HepG2 (cell line): ENCODE data around the gene TMEM53. TPM values are rescaled to one million over a fixed set of nuclear protein-coding genes. Genes with fewer than 3 reads are reported as not detected.

ENCODE experiments used
- ATAC-seq: fragments of 200-7000 bp; cut with Tn5 transposase; 3 replicates; pipeline ENCODE4 v1.9.1; 2020; ENCODE audit warnings: mild to moderate bottlenecking, moderate library complexity
- BruUV-seq: library from RNA; stranded (reverse); fragments of 400-500 nt; replicated peaks from 2 replicates; lab custom pipeline; 2021; lab: Mats Ljungman, UMichigan
- CTCF ChIA-PET: fragments of 300-600 bp; formaldehyde crosslinking; extraction: SDS; loops from one replicate; lab custom pipeline; 2021; ENCODE audit warnings: low total read pairs, inconsistent platforms, low intra/inter-chr PET ratio; lab: Yijun Ruan, JAX
- POLR2A ChIA-PET: fragments of 350-600 bp; sonication (Branson Sonifier 250); formaldehyde crosslinking; loops from one replicate; lab custom pipeline; 2020; ENCODE audit warnings: antibody characterized with exemption, inconsistent platforms; lab: Yijun Ruan, JAX
- DNase-seq: peaks from one replicate; pipeline ENCODE4 v3.0.0-alpha.2; 2015; ENCODE audit warnings: low spot score
- FAIRE-seq: peaks from 3 replicates; lab custom pipeline; 2011; peaks lifted over from hg19 to GRCh38; lab: Jason Lieb, UNC
- H2AFZ ChIP-seq: one replicate; pipeline ENCODE4 v1.6.1; 2011; ENCODE audit warnings: low read length, inconsistent platforms
- H3K27ac ChIP-seq: fragments of 300-600 bp; 3 replicates; pipeline ENCODE4 v1.8.0; 2011; ENCODE audit warnings: mixed run types, mild to moderate bottlenecking, mixed read lengths, low read length, inconsistent platforms; ENCODE audit not compliant: insufficient read depth; ENCODE audit errors: extremely low read length
- H3K27me3 ChIP-seq, 2 experiments: fragments of 200-600 bp in 1 of 2; 2 replicates in 1 of 2; 3 replicates in 1 of 2; pipeline versions ENCODE4 v1.6.0 to v1.8.0; 2011; ENCODE audit warnings: low read length in 2 of 2, mild to moderate bottlenecking in 2 of 2, moderate library complexity in 2 of 2, inconsistent platforms in 1 of 2; ENCODE audit not compliant: insufficient read depth in 2 of 2, control insufficient read depth in 1 of 2
- H3K36me3 ChIP-seq, 2 experiments: fragments of 200-600 bp in 1 of 2; replicated peaks in 1 of 2; 2 replicates in 1 of 2; 3 replicates in 1 of 2; pipeline versions ENCODE4 v1.5.1 to v1.8.0; 2011; ENCODE audit warnings: low read length in 2 of 2, inconsistent platforms in 1 of 2; ENCODE audit not compliant: insufficient read depth in 2 of 2, control insufficient read depth in 1 of 2
- H3K4me1 ChIP-seq: 2 replicates; pipeline ENCODE4 v1.5.1; 2012; ENCODE audit warnings: low read length, inconsistent platforms; ENCODE audit not compliant: insufficient read depth
- H3K4me2 ChIP-seq: 2 replicates; pipeline ENCODE4 v1.6.0; 2011; ENCODE audit warnings: low read depth, low read length, inconsistent platforms
- H3K4me3 ChIP-seq, 3 experiments: fragments of 200-600 bp in 1 of 3; sonication (generic), shearing (Covaris generic) in 1 of 3; replicated peaks in 1 of 3; 2 replicates each; pipeline ENCODE4 v1.5.1; 2011 to 2016; ENCODE audit warnings: low read length in 3 of 3, inconsistent platforms in 2 of 3, low read depth in 2 of 3, mild to moderate bottlenecking in 2 of 3, control low read depth in 1 of 3, mixed read lengths in 1 of 3; ENCODE audit not compliant: insufficient read depth in 1 of 3
- H3K79me2 ChIP-seq: one replicate; pipeline ENCODE4 v1.6.1; 2011; ENCODE audit warnings: low read length, inconsistent platforms; ENCODE audit not compliant: insufficient read depth
- H3K9ac ChIP-seq: 2 replicates; pipeline ENCODE4 v1.6.0; 2011; ENCODE audit warnings: mild to moderate bottlenecking, low read depth, low read length, inconsistent platforms; ENCODE audit not compliant: insufficient read depth
- H3K9me3 ChIP-seq: 2 replicates; pipeline ENCODE4 v1.5.1; 2012; ENCODE audit warnings: mild to moderate bottlenecking, low read length
- H4K20me1 ChIP-seq: 2 replicates; pipeline ENCODE4 v1.6.0; 2011; ENCODE audit warnings: inconsistent platforms, mild to moderate bottlenecking, low read length, moderate library complexity; ENCODE audit not compliant: insufficient read depth
- ARNT ChIP-seq: fragments of 450-650 bp; IDR thresholded peaks from 2 replicates; pipeline ENCODE4 v1.6.1; 2017
- CEBPG ChIP-seq: IDR thresholded peaks from 2 replicates; pipeline ENCODE4 v1.6.1; 2016
- CREB1 ChIP-seq, 2 experiments: fragments of 450-650 bp in 1 of 2; IDR thresholded peaks; 2 replicates each; pipeline ENCODE4 v1.6.1; 2016 to 2017; ENCODE audit warnings: control low read depth in 1 of 2, mild to moderate bottlenecking in 1 of 2, missing compliant biosample characterization in 1 of 2, missing genetic modification characterization in 1 of 2
- DZIP1 ChIP-seq: sonication (generic); formaldehyde crosslinking; IDR thresholded peaks from 2 replicates; pipeline ENCODE4 v1.5.0; 2020; ENCODE audit warnings: mild to moderate bottlenecking, missing genetic modification reagents
- ELF3 ChIP-seq: IDR thresholded peaks from 2 replicates; pipeline ENCODE4 v1.6.1; 2016; ENCODE audit warnings: missing genetic modification reagents, missing compliant biosample characterization
- EP300 ChIP-seq, 3 experiments: sonication (generic) in 1 of 3; formaldehyde crosslinking in 1 of 3; IDR thresholded peaks; 2 replicates each; pipeline versions ENCODE4 v1.5.1 to v1.6.1; 2011 to 2020; ENCODE audit warnings: low read depth in 2 of 3, low read length in 2 of 3, borderline replicate concordance in 1 of 3, improper control_type of control experiment in 1 of 3, mild to moderate bottlenecking in 1 of 3, missing genetic modification reagents in 1 of 3, moderate library complexity in 1 of 3
- ETV5 ChIP-seq: IDR thresholded peaks from 2 replicates; pipeline ENCODE4 v1.6.1; 2018; ENCODE audit warnings: missing biosample characterization, missing genetic modification reagents, inconsistent platforms, borderline replicate concordance
- KLF9 ChIP-seq: IDR thresholded peaks from 2 replicates; pipeline ENCODE4 v1.6.1; 2016; ENCODE audit warnings: low read depth
- MEIS1 ChIP-seq: sonication (generic); formaldehyde crosslinking; IDR thresholded peaks from 2 replicates; pipeline ENCODE4 v1.9.0; 2021; ENCODE audit warnings: mild to moderate bottlenecking, missing genetic modification reagents, moderate library complexity, borderline replicate concordance
- MYPOP ChIP-seq: sonication (generic); formaldehyde crosslinking; IDR thresholded peaks from 2 replicates; pipeline ENCODE4 v1.8.1; 2023; ENCODE audit warnings: mild to moderate bottlenecking, moderate library complexity, missing genetic modification reagents
- NR2F2 ChIP-seq: IDR thresholded peaks from 2 replicates; pipeline ENCODE4 v1.6.1; 2012; ENCODE audit warnings: low read depth, inconsistent platforms, borderline replicate concordance
- RARG ChIP-seq: sonication (generic); formaldehyde crosslinking; IDR thresholded peaks from 2 replicates; pipeline ENCODE4 v1.4.0; 2020; ENCODE audit warnings: low read depth, mild to moderate bottlenecking, missing genetic modification reagents
- SIX4 ChIP-seq: sonication (generic); formaldehyde crosslinking; IDR thresholded peaks from 2 replicates; pipeline ENCODE4 v1.4.0; 2020; ENCODE audit warnings: missing genetic modification reagents
- TAF1 ChIP-seq: sonication (generic); formaldehyde crosslinking; IDR thresholded peaks from 2 replicates; pipeline ENCODE4 v1.4.0; 2020; ENCODE audit warnings: missing genetic modification reagents
- ZEB1 ChIP-seq: IDR thresholded peaks from 2 replicates; pipeline ENCODE4 v1.6.1; 2012; ENCODE audit warnings: mild to moderate bottlenecking, low read depth, inconsistent platforms; ENCODE audit not compliant: insufficient replicate concordance
- ZMYM2 ChIP-seq: sonication (generic); formaldehyde crosslinking; IDR thresholded peaks from 2 replicates; pipeline ENCODE4 v1.8.0; 2022; ENCODE audit warnings: mild to moderate bottlenecking, missing genetic modification reagents
- ZNF12 ChIP-seq: sonication (generic); formaldehyde crosslinking; IDR thresholded peaks from 2 replicates; pipeline ENCODE4 v1.5.0; 2020; ENCODE audit warnings: missing genetic modification reagents
- ZNF615 ChIP-seq: sonication (generic); formaldehyde crosslinking; IDR thresholded peaks from 2 replicates; pipeline ENCODE4 v1.5.0; 2020; ENCODE audit warnings: mild to moderate bottlenecking, missing genetic modification reagents, borderline replicate concordance
- ZNF670 ChIP-seq: sonication (generic); formaldehyde crosslinking; IDR thresholded peaks from 2 replicates; pipeline ENCODE4 v1.8.0; 2022; ENCODE audit warnings: mild to moderate bottlenecking, missing genetic modification reagents, borderline replicate concordance
- ZNF772 ChIP-seq: sonication (generic); formaldehyde crosslinking; IDR thresholded peaks from 2 replicates; pipeline ENCODE4 v1.5.0; 2020; ENCODE audit warnings: mild to moderate bottlenecking, missing genetic modification reagents
- ZNF777 ChIP-seq: sonication (generic); formaldehyde crosslinking; IDR thresholded peaks from 2 replicates; pipeline ENCODE4 v1.4.0; 2020; ENCODE audit warnings: missing genetic modification reagents
- ZSCAN29 ChIP-seq: sonication (generic); formaldehyde crosslinking; conservative IDR thresholded peaks from 2 replicates; pipeline ENCODE4 v1.4.0; 2020; ENCODE audit warnings: mild to moderate bottlenecking, missing genetic modification reagents
- WGBS: methylation state at CpG from one replicate; pipeline ENCODE4 v1.1.6; 2017; ENCODE audit warnings: low lambda C conversion rate; 5-methylcytosine and 5-hydroxymethylcytosine counted together
- in situ Hi-C: cut with HindIII; loops from 2 replicates; pipeline ENCODE4 v1.10.0; 2017; ENCODE audit warnings: low pct_unique_long_range_greater_than_20kb; ENCODE audit not compliant: extremely low pct_ligation_motif_present
- intact Hi-C: fragments of 100-400 bp; cut with micrococcal nuclease; formaldehyde crosslinking; loops from one replicate; pipeline ENCODE4 v1.10.0; 2022; ENCODE audit not compliant: unreplicated experiment
- polyA plus RNA-seq, 8 experiments: library from polyadenylated mRNA; depleted of rRNA in 3 of 8; stranded (reverse) in 7 of 8; unstranded in 1 of 8; fragments of >200 nt; fragmentation: Illumina TruSeq in 4 of 8; extraction: Trizol in 4 of 8; gene quantifications; 2 replicates each; pipeline versions ENCODE4 v1.2.1 to v1.2.3, GENCODE V29; 2011 to 2016; ENCODE audit warnings: low read depth in 4 of 8, missing spikeins in 1 of 8, mixed read lengths in 1 of 8; ENCODE audit not compliant: insufficient read depth in 1 of 8
- total RNA-seq, 5 experiments: library from RNA; depleted of rRNA; stranded (reverse); fragments of >200 nt; fragmentation: Illumina TruSeq; extraction: Trizol; gene quantifications; 2 replicates each; pipeline ENCODE4 v1.2.3, GENCODE V29; 2016; ENCODE audit warnings: low read depth in 1 of 5

TMEM53 gene
- total and polyA plus RNA-seq, 2 of the 13 experiments (the other 11 are each of a cell fraction or from before 2014, with no cell fraction given): 12.6 to 20.2 TPM

GRCh38 chr1:44676484-44677200 is 2.4 kb upstream of the TMEM53 start:
- H3K4me3 ChIP-seq: no peak overlapping the region; a peak in 1 of 6 replicates
- no peaks in the 10 kb centered on the region for H3K9me3 ChIP-seq
- peak overlapping the region; percentile 48 for H3K27ac ChIP-seq
- DNase-seq: no peak
- ChIA-PET POLR2A (interaction anchor here (2.1 kb wide), 1 partner anchor 45 kb away, joined by 6 read pairs; no protein-coding TSS in a partner anchor), CTCF (interaction anchor here (1.2 kb wide), 1 partner anchor 67 kb away, joined by 3 read pairs; no protein-coding TSS in a partner anchor)
- no peaks in the 10 kb centered on the region for H3K27me3 ChIP-seq
- H3K36me3 ChIP-seq: no peaks in the 10 kb centered on the region
- no peak for ATAC-seq
- no TSS peak for BruUV-seq
- FAIRE-seq: no peak
- 0 out of 2 replicates have a peak overlapping the region, but pooled peaks have one; percentile 4 for H3K9ac ChIP-seq
- peaks cover 88% of the 10 kb centered on the region for H3K4me1 ChIP-seq
- in situ Hi-C loops: no loop called here
- intact Hi-C loops: no loop called here
- peaks cover 3% of the 10 kb centered on the region for H3K79me2 ChIP-seq
- no peaks in the 10 kb centered on the region for H4K20me1 ChIP-seq
- WGBS: 56% methylated on average over 5 of the region's 5 CpGs
- H3K4me2 ChIP-seq: peak overlapping the region; percentile 51
- no peak overlapping the region for H2AFZ ChIP-seq
- no peak for TF ChIP-seq ZNF670 (CRISPR knock-in tag)
- no peak for TF ChIP-seq ZNF615 (CRISPR knock-in tag)
- TF ChIP-seq ZEB1: no peak
- peak; percentile 15; the same call in 1 of the 2 replicates for TF ChIP-seq ETV5 (CRISPR knock-in tag)
- no peak for TF ChIP-seq ZNF772
- no peak for TF ChIP-seq ARNT
- 0 out of 2 replicates have a peak, but pooled peaks have one; percentile 27 for TF ChIP-seq NR2F2
- no peak for TF ChIP-seq MYPOP (CRISPR knock-in tag)
- peak; percentile 96 for TF ChIP-seq ELF3
- no peak for TF ChIP-seq MEIS1 (CRISPR knock-in tag)
- TF ChIP-seq SIX4 (CRISPR knock-in tag): 0 out of 2 replicates have a peak, but pooled peaks have one; percentile 56
- TF ChIP-seq TAF1 (CRISPR knock-in tag): no peak
- no peak for TF ChIP-seq ZMYM2 (CRISPR knock-in tag)
- no peak for TF ChIP-seq RARG (CRISPR knock-in tag)
- no peak for TF ChIP-seq KLF9 (CRISPR knock-in tag)
- TF ChIP-seq EP300 (IDR thresholded peaks at IDR 0.05; ENCODE audit: low read depth in 2 of 2, low read length in 2 of 2): 0 out of 4 replicates have a peak, but pooled peaks of 1 of the 2 experiments have one; percentile 22
- no peak for TF ChIP-seq EP300 (CRISPR knock-in tag; IDR thresholded peaks at IDR 0.05; ENCODE audit: borderline replicate concordance)
- TF ChIP-seq DZIP1 (CRISPR knock-in tag): no peak
- TF ChIP-seq ZNF12: no peak
- TF ChIP-seq CREB1 (IDR thresholded peaks at IDR 0.05): no peak
- TF ChIP-seq CREB1 (CRISPR knock-in tag; IDR thresholded peaks at IDR 0.05): peak; percentile 60; the same call in 1 of the 2 replicates
- TF ChIP-seq ZNF777: no peak
- TF ChIP-seq ZSCAN29 (CRISPR knock-in tag): no peak
- no peak for TF ChIP-seq CEBPG (CRISPR knock-in tag)
